ENCODE results near the gene NR2C2.

- TF ChIP-seq CTCF (IDR thresholded peaks at IDR 0.05; ENCODE audit: insufficient read depth, low read length) (no peak), REST (IDR thresholded peaks at IDR 0.05; ENCODE audit: insufficient replicate concordance, low read depth) (no peak), GABPA (IDR thresholded peaks at IDR 0.05; ENCODE audit: low read depth) (no peak)
Observed at GRCh38 chr3:14915636-14916222, 31.7 kb upstream of the NR2C2 start.
